ENCODE results near the gene BRD3.

The BRD3 gene

DNA sequence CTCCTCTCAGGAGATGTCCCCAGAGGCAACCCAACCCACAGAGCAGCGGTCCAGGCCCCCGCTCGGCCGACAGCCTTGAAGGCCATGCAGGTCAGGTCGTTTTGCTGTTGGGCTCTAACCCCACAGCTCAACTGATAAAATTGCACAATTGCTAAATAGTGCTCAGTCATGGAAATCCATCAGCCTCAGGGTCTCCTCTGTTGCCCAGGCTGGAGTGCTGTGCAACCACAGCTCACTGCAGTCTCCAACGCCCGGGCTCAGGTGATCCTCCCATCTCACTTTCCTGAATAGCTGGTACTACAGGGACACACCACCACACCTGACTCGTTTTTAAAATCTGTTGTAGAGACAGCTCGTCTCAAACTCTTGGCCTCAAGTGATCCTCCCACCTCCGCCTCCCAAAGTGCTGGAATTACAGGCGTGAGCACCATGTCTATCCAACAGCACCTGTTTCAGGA is 24.3 kb downstream of the BRD3 start:
- TF ChIP-seq, protein P1, sequence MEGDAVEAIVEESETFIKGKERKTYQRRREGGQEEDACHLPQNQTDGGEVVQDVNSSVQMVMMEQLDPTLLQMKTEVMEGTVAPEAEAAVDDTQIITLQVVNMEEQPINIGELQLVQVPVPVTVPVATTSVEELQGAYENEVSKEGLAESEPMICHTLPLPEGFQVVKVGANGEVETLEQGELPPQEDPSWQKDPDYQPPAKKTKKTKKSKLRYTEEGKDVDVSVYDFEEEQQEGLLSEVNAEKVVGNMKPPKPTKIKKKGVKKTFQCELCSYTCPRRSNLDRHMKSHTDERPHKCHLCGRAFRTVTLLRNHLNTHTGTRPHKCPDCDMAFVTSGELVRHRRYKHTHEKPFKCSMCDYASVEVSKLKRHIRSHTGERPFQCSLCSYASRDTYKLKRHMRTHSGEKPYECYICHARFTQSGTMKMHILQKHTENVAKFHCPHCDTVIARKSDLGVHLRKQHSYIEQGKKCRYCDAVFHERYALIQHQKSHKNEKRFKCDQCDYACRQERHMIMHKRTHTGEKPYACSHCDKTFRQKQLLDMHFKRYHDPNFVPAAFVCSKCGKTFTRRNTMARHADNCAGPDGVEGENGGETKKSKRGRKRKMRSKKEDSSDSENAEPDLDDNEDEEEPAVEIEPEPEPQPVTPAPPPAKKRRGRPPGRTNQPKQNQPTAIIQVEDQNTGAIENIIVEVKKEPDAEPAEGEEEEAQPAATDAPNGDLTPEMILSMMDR (IDR thresholded peaks at IDR 0.05), result no peak

DNA sequence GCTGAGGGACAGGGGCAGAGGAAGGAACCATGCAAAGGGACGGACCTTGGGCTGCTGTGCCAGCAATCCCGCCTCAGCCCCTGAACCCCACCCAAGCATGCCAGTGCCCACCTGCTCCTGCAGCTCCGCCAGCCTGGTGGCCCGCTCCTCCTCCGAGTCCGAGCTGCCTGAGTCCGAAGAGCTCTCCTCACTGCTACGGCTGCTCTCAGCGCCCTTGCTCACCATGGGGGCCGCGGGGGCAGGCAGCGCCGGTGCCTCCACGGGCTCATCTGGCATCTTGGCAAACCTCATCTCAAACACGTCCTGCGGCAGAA is 26.2 kb downstream of the BRD3 start:
- TF ChIP-seq, protein P1 (IDR thresholded peaks at IDR 0.05), result no peak

DNA sequence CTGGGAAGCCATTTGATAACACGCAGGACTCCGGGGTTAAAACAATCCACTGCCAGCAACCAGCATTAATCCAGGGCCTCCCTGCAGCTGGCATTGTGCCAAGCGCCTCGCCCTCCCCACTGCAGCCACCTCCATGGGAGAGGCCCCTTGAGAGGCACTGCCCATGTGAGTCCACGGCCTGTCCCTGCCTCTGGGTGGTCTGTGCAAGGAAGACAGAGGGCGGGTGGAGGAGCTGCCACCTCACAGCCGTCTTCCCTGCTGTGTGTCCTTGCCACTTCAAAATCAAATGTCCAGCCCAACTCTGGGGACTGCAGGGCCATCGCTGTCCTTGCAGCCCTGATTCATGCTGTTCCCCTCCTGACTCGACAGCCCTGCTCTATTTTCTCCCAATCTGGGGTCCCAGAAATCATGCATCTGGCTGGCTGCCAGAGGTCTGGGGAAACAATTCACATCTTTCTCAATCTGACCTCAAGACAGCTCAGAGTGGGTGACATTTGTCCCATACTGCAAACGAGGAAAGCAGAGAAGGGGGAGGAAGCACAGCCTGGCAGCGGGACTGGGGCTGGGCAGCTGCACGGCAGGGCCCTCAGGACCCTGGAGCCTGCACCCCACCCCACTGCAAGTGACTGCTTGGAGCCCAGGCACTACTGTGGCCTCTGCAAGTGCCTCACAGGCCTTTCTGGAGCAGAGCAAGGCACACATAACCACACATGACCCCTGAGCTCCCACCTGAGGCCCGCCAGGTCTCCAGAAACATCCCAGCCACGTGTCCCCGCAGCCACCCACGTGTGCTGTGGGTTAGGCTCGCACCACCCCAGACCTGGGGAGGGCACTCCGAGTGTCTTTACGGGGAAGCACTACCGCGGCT is 26.8 kb downstream of the BRD3 start:
- TF ChIP-seq, protein P1 (IDR thresholded peaks at IDR 0.05), result no peak

DNA sequence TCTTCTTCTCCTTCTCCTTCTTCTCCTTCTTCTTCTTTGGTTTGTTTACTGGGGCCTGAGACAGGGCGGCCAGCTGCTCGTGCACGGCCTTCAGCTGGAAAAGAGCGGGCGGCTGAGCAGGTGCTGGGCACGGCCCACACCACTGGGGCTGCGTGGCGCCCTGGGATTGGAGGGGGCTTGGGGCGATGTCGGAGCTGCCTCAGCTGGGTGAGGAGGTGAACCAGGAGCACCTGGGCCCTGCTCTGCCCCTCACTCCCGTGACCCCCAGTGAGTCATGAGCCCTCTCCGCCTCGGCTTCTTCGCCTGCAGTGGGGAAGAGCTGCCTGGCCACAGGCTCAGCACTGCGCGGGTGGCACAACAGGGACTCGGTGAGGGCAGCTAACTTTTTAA is 27.7 kb downstream of the BRD3 start:
- TF ChIP-seq, protein P1 (IDR thresholded peaks at IDR 0.05), result no peak

DNA sequence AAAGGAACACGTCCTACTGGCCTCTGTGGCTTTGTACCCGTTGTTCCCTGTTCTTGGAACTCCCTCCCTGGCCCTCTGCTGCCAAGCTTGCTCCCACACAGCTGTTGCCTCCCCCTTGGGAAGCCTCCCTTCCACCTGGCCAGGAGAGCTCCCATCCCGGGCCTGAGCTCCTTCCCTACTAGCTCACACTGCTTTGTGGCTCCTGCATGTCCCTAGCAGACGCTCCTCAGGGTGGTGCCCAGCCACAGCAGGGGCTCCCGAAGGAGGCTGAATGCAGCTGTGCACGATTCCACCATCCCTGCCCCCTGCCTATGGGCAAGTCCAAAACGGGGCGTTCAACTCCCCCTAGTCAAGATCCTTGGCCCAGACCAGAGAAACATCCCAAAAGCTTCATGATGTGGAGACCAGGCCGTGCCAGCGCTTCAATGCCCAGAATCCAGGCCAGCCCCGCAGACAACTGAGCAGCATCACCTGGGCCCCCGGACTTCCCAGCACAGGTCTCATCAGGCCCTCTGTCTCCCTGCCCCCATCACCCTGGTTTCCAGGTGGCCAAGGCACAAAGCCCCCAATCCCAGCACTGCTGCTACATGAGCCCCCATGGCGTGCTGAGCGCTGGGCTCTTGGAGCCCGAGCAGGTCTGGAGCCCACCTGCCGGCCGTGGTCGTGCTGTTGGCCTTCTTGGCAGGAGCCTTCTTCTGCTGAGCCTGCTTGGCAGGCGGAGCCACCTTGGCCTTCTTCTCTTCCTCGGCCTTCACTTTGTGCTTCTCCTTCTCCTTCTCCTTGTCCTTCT is 28.2 kb downstream of the BRD3 start:
- TF ChIP-seq, protein P1 (IDR thresholded peaks at IDR 0.05), result no peak

DNA sequence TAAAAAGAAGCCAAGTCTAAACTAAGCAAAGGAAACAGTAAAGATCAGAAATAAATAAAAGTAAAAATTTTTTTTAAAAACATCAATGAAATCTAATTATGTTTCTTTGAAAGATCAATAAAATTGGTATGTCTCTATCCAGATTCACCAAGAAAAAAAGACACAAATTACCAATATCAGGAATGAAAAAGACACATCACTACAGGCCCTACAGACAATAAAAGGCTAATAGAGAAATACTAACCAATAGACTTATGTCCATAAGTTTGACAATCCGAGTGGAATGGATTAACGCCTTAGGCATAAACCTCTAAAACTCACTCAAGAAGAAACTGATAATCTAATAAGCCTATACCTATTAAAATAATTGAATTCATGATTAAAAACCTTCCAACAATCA is 30.2 kb downstream of the BRD3 start:
- TF ChIP-seq, protein P1 (IDR thresholded peaks at IDR 0.05), result no peak

DNA sequence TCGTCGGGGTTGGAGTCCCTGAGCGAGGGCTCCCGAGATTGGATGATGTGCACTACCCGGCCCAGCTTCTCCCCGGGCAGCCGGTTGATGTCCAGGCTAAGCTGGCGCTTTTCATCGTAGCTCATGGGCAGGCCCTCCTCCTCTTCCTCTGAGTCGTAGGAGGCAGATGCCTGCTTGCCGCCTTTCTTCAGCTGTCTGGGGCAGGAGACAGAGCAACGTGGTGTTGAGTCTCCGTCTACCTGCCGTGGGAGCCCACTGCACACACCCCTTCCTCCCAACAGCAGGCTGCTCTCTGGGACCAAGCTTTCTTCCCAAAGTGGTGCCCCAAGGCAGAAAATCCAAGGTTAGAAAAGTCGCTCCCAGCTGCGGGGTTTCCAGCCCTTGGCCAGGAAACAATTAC is 31.7 kb downstream of the BRD3 start:
- TF ChIP-seq, protein P1 (IDR thresholded peaks at IDR 0.05), result no peak
